Esophagus muscularis mucosa (tissue), 4 donors: ENCODE data around the gene ZNF618. TPM values are rescaled to one million over a fixed set of nuclear protein-coding genes. Genes with fewer than 3 reads are reported as not detected.

ENCODE experiments used
- DNase-seq: peaks from one replicate; pipeline ENCODE4 v3.0.0-alpha.2; 2017; ENCODE audit errors: extremely low spot score
- H3K27ac ChIP-seq, 4 donors: fragments of 200-600 bp; sonication (generic); replicated peaks in 1 of 4; 1 replicate in 3 of 4; 2 replicates in 1 of 4; pipeline ENCODE4 v1.5.1; 2016 to 2019; ENCODE audit warnings: mild to moderate bottlenecking in 1 of 4
- H3K27me3 ChIP-seq, 4 donors: fragments of 200-600 bp; sonication (generic); one replicate each; pipeline versions ENCODE4 v1.5.1 to v1.6.0; 2016 to 2019
- H3K36me3 ChIP-seq, 4 donors: fragments of 200-600 bp; sonication (generic); one replicate each; pipeline ENCODE4 v1.5.1; 2016 to 2019
- H3K4me1 ChIP-seq, 4 donors: fragments of 200-600 bp; sonication (generic); one replicate each; pipeline ENCODE4 v1.5.1; 2016 to 2019
- H3K4me3 ChIP-seq, 4 donors: fragments of 200-600 bp; sonication (generic); 1 replicate in 2 of 4; 2 replicates in 2 of 4; pipeline ENCODE4 v1.5.1; 2016 to 2019; ENCODE audit warnings: mild to moderate bottlenecking in 4 of 4, moderate library complexity in 1 of 4
- H3K9me3 ChIP-seq, 4 donors: fragments of 200-600 bp; sonication (generic); 1 replicate in 3 of 4; 2 replicates in 1 of 4; pipeline ENCODE4 v1.5.1; 2016 to 2019
- EP300 ChIP-seq: sonication (generic); formaldehyde crosslinking; IDR thresholded peaks from one replicate; pipeline ENCODE4 v1.6.1; 2017; ENCODE audit warnings: antibody characterized with exemption
- POLR2A ChIP-seq: fragments of 450-650 bp; IDR thresholded peaks from one replicate; pipeline ENCODE4 v1.6.1; 2017; ENCODE audit warnings: antibody characterized with exemption, moderate library complexity, mild to moderate bottlenecking, low read depth
- POLR2AphosphoS5 ChIP-seq, 2 donors: sonication (generic); formaldehyde crosslinking; IDR thresholded peaks; one replicate each; pipeline ENCODE4 v1.6.1; 2017; ENCODE audit warnings: antibody characterized with exemption in 2 of 2
- WGBS: methylation state at CpG from one replicate; pipeline ENCODE4 v1.1.5; 2018; 5-methylcytosine and 5-hydroxymethylcytosine counted together
- intact Hi-C: fragments of 100-400 bp; cut with DNase I; formaldehyde crosslinking; loops from one replicate; pipeline ENCODE4 v1.15.1; 2023
- total RNA-seq, 4 donors: library from RNA; depleted of rRNA; stranded (reverse); fragments of >200 nt; gene quantifications; one replicate each; pipeline versions ENCODE4 v1.1.0 to v1.2.1, GENCODE V29; 2016
- TF ChIP-seq, protein P1 (sequence below), 3 experiments: fragments of 200-600 bp in 2 of 3; fragments of 450-650 bp in 1 of 3; sonication (generic) in 2 of 3; IDR thresholded peaks; one replicate each; pipeline ENCODE4 v1.5.1; 2017 to 2019; ENCODE audit warnings: antibody characterized with exemption in 3 of 3, mild to moderate bottlenecking in 2 of 3, moderate library complexity in 1 of 3

ZNF618 gene
- total RNA-seq, 4 donors from 2014 or later, result 1.2 to 4.5 (median 2.6) TPM

- peaks cover 7 to 16% (median 10%) of the 10 kb centered on the region in 4 donors for H3K4me1 ChIP-seq
- H3K27ac ChIP-seq, result peak overlapping the region in 2 of 4 donors; percentile 21 to 50
- DNase-seq, result peak; percentile 92
- intact Hi-C loops, result no loop called here
- WGBS, result 76% methylated on average over 15 of the region's 15 CpGs
- H3K27me3 ChIP-seq, result no peaks in the 10 kb centered on the region
- H3K9me3 ChIP-seq, result no peaks in the 10 kb centered on the region
- TF ChIP-seq, protein P1, sequence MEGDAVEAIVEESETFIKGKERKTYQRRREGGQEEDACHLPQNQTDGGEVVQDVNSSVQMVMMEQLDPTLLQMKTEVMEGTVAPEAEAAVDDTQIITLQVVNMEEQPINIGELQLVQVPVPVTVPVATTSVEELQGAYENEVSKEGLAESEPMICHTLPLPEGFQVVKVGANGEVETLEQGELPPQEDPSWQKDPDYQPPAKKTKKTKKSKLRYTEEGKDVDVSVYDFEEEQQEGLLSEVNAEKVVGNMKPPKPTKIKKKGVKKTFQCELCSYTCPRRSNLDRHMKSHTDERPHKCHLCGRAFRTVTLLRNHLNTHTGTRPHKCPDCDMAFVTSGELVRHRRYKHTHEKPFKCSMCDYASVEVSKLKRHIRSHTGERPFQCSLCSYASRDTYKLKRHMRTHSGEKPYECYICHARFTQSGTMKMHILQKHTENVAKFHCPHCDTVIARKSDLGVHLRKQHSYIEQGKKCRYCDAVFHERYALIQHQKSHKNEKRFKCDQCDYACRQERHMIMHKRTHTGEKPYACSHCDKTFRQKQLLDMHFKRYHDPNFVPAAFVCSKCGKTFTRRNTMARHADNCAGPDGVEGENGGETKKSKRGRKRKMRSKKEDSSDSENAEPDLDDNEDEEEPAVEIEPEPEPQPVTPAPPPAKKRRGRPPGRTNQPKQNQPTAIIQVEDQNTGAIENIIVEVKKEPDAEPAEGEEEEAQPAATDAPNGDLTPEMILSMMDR (IDR thresholded peaks at IDR 0.05), result no peak
- TF ChIP-seq EP300 (no peak), POLR2AphosphoS5 (IDR thresholded peaks at IDR 0.05) (peak in 1 of 2 donors; percentile 16), POLR2A (no peak)
- peaks cover 0 to 14% (median 0%) of the 10 kb centered on the region in 4 donors for H3K36me3 ChIP-seq
- H3K4me3 ChIP-seq, result peak overlapping the region in 1 of 4 donors; percentile 7
Observed at GRCh38 chr9:114004221-114004716, 128.2 kb downstream of the ZNF618 start.

GRCh38 chr9:114005371-114006154 lies 129.5 kb downstream of the ZNF618 start:
- Histone ChIP-seq H3K4me3 (no peak overlapping the region), H3K4me1 (peaks cover 7 to 16% (median 10%) of the 10 kb centered on the region in 4 donors), H3K27ac (no peak overlapping the region), H3K27me3 (no peaks in the 10 kb centered on the region), H3K36me3 (peaks cover 0 to 14% (median 0%) of the 10 kb centered on the region in 4 donors), H3K9me3 (no peaks in the 10 kb centered on the region)
- DNase-seq, result peak; percentile 42
- intact Hi-C loops, result no loop called here
- TF ChIP-seq POLR2A (no peak), EP300 (no peak)
- TF ChIP-seq, protein P1 (IDR thresholded peaks at IDR 0.05), result no peak
- 81% methylated on average over 9 of the region's 9 CpGs for WGBS

DNA sequence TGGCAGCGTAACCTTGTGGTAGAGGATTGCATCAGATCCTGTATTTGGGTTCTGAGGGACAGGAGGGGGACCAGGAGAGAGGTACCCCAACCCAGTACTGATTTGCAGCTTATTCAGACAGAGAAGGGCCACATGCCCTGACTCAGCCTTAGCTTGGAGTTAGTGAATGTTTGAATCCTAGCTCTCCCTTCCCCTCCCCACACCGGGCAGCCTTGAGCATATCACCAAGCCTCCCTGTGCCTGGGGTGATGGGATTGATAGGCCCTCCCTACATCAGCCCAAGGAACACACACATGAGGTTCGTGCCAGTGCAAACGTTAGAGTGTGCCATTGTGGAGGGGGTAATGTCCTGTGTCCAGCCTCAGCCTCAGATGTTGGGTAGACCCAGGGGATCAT lies 130.0 kb downstream of the ZNF618 start:
- intact Hi-C loops, result no loop called here
- Histone ChIP-seq H3K36me3 (peaks cover 0 to 14% (median 0%) of the 10 kb centered on the region in 4 donors), H3K4me3 (no peak overlapping the region), H3K4me1 (peaks cover 7 to 16% (median 10%) of the 10 kb centered on the region in 4 donors), H3K9me3 (no peaks in the 10 kb centered on the region), H3K27me3 (no peaks in the 10 kb centered on the region), H3K27ac (no peak overlapping the region)
- no peak for DNase-seq
- TF ChIP-seq, protein P1 (IDR thresholded peaks at IDR 0.05), result no peak
- TF ChIP-seq EP300 (no peak), POLR2AphosphoS5 (IDR thresholded peaks at IDR 0.05) (no peak), POLR2A (no peak)
- WGBS, result 93% methylated on average over 2 of the region's 4 CpGs

DNA sequence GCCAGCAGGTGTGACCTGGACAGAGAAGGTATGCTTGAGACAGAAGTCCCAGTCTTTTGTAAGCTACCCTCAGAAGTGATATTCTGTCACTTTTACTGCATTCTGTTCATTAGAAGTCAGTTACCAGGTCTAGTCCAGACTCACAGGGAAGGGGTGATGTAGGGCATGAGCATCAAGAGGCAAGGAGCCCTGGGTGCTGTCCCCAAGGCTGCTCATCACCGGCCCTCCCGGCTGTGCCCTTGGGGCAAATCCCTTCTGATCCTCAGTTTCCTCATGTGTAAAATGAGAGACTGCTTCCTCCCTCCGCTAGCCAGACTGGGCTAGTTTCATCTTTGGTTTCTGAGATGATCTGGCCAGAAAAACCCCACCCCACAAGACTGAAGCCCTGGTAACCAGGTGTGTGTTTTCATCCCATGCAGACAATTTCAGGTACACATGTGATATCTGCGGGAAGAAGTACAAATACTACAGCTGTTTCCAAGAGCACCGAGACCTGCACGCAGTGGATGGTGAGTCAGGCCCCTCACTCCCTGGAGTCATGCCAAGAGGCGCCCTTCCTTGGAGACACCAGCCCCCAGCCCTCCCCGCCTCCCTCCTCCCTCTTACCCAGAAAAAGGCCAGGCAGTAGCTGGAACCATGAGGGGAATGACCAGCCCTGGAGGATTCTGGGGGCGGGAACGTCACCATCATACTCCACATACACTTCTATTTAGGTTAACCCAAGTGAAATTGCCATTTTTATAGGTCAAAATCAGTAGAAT lies 131.0 kb downstream of the ZNF618 start:
- no peak overlapping the region for H3K27ac ChIP-seq

More for the DNA sequence above, 131.0 kb downstream of the ZNF618 start:
- TF ChIP-seq POLR2AphosphoS5 (IDR thresholded peaks at IDR 0.05) (no peak), EP300 (no peak), POLR2A (no peak)
- TF ChIP-seq, protein P1 (IDR thresholded peaks at IDR 0.05), result no peak
- 85% methylated on average over 8 of the region's 10 CpGs for WGBS
- no peak overlapping the region for H3K4me3 ChIP-seq
- peaks cover 7 to 16% (median 10%) of the 10 kb centered on the region in 4 donors for H3K4me1 ChIP-seq
- H3K27me3 ChIP-seq, result no peaks in the 10 kb centered on the region
- peak; percentile 42 for DNase-seq
- intact Hi-C loops, result no loop called here
- peaks cover 0 to 17% (median 0%) of the 10 kb centered on the region in 4 donors for H3K36me3 ChIP-seq
- H3K9me3 ChIP-seq, result no peaks in the 10 kb centered on the region
